Liver (tissue), 9 donors: ENCODE data around the gene IRAK1. TPM values are rescaled to one million over a fixed set of nuclear protein-coding genes. Genes with fewer than 3 reads are reported as not detected.
A peak's percentile ranks its signal among the peaks of the same experiment; 100 is the strongest.

Experiments
- DNase-seq: peaks from one replicate; pipeline ENCODE4 v3.0.0-alpha.2; 2017; ENCODE audit warnings: low spot score
- H3K27ac ChIP-seq, 2 donors: one replicate each; pipeline ENCODE4 v1.7.0; 2013; ENCODE audit warnings: inconsistent platforms in 2 of 2, low read length in 2 of 2, control low read depth in 1 of 2, low read depth in 1 of 2, mild to moderate bottlenecking in 1 of 2
- H3K27me3 ChIP-seq, 4 donors: one replicate each; pipeline versions ENCODE4 v1.6.1 to v1.7.0; 2013; ENCODE audit warnings: low read length in 3 of 4, inconsistent platforms in 1 of 4, mild to moderate bottlenecking in 1 of 4, moderate library complexity in 1 of 4; ENCODE audit not compliant: control insufficient read depth in 4 of 4, insufficient read depth in 4 of 4
- H3K36me3 ChIP-seq, 4 donors: one replicate each; pipeline versions ENCODE4 v1.6.1 to v1.7.0; 2013; ENCODE audit warnings: low read length in 3 of 4, mild to moderate bottlenecking in 3 of 4, low read depth in 1 of 4, moderate library complexity in 1 of 4; ENCODE audit not compliant: control insufficient read depth in 4 of 4, insufficient read depth in 3 of 4
- H3K4me1 ChIP-seq, 4 donors: one replicate each; pipeline versions ENCODE4 v1.6.1 to v1.7.0; 2013; ENCODE audit warnings: low read length in 3 of 4, mild to moderate bottlenecking in 3 of 4, moderate library complexity in 1 of 4; ENCODE audit not compliant: control insufficient read depth in 4 of 4, insufficient read depth in 4 of 4
- H3K4me3 ChIP-seq, 3 donors: one replicate each; pipeline versions ENCODE4 v1.6.1 to v1.7.0; 2013; ENCODE audit warnings: low read length in 3 of 3, control low read depth in 1 of 3, low read depth in 1 of 3, mild to moderate bottlenecking in 1 of 3
- H3K9ac ChIP-seq, 2 donors: one replicate each; pipeline ENCODE4 v1.7.0; 2013; ENCODE audit warnings: low read length in 2 of 2, mild to moderate bottlenecking in 2 of 2, moderate library complexity in 2 of 2, control low read depth in 1 of 2, low read depth in 1 of 2
- H3K9me3 ChIP-seq, 4 donors: one replicate each; pipeline versions ENCODE4 v1.6.1 to v1.7.0; 2013; ENCODE audit warnings: low read length in 3 of 4; ENCODE audit not compliant: control insufficient read depth in 4 of 4
- EGR1 ChIP-seq, 2 donors: IDR thresholded peaks; 2 replicates each; pipeline ENCODE4 v1.6.1; 2016 to 2018; ENCODE audit warnings: antibody characterized with exemption in 2 of 2, low read depth in 2 of 2
- FOXA1 ChIP-seq: IDR thresholded peaks from 2 replicates; pipeline ENCODE4 v1.6.1; 2016; ENCODE audit warnings: antibody characterized with exemption
- FOXA2 ChIP-seq: IDR thresholded peaks from 2 replicates; pipeline ENCODE4 v1.6.1; 2016; ENCODE audit warnings: antibody characterized with exemption
- HNF4A ChIP-seq, 2 donors: conservative IDR thresholded peaks; 2 replicates each; pipeline ENCODE4 v1.6.1; 2016; ENCODE audit warnings: antibody characterized with exemption in 2 of 2, mild to moderate bottlenecking in 2 of 2
- HNF4G ChIP-seq: IDR thresholded peaks from 2 replicates; pipeline ENCODE4 v1.6.1; 2016; ENCODE audit warnings: antibody characterized with exemption
- JUND ChIP-seq, 2 donors: IDR thresholded peaks; 2 replicates each; pipeline ENCODE4 v1.6.1; 2016; ENCODE audit warnings: antibody characterized with exemption in 2 of 2
- NR2F2 ChIP-seq: IDR thresholded peaks from 2 replicates; pipeline ENCODE4 v1.6.1; 2016; ENCODE audit warnings: antibody characterized with exemption
- RAD21 ChIP-seq, 2 donors: IDR thresholded peaks; 2 replicates each; pipeline ENCODE4 v1.6.1; 2016; ENCODE audit warnings: antibody characterized with exemption in 2 of 2, mild to moderate bottlenecking in 2 of 2
- RXRA ChIP-seq, 2 donors: IDR thresholded peaks; 2 replicates each; pipeline ENCODE4 v1.6.1; 2017 to 2018; ENCODE audit warnings: antibody characterized with exemption in 2 of 2, mild to moderate bottlenecking in 1 of 2
- SP1 ChIP-seq: IDR thresholded peaks from 2 replicates; pipeline ENCODE4 v1.6.1; 2018; ENCODE audit warnings: antibody characterized with exemption, mild to moderate bottlenecking
- TAF1 ChIP-seq: conservative IDR thresholded peaks from 2 replicates; pipeline ENCODE4 v1.6.1; 2016; ENCODE audit warnings: antibody characterized with exemption, mild to moderate bottlenecking
- YY1 ChIP-seq: IDR thresholded peaks from 2 replicates; pipeline ENCODE4 v1.6.1; 2016; ENCODE audit warnings: antibody characterized with exemption, mild to moderate bottlenecking
- WGBS: extraction: QIAGEN DNeasy Blood & Tissue Kit; methylation state at CpG from one replicate; pipeline ENCODE4 v1.1.7; 2013; 5-methylcytosine and 5-hydroxymethylcytosine counted together
- polyA plus RNA-seq, 2 donors: library from polyadenylated mRNA; stranded (reverse) in 1 of 2; unstranded in 1 of 2; fragments of 200-250 nt in 1 of 2; fragments of >200 nt in 1 of 2; fragmentation: Nextera tagmentation in 1 of 2; extraction: Ambion mirVana in 1 of 2; gene quantifications; one replicate each; pipeline versions ENCODE4 v1.2.1 to v1.2.3, GENCODE V29; 2013 to 2015
- total RNA-seq, 2 donors: library from RNA; depleted of rRNA; stranded (reverse); fragments of >200 nt; gene quantifications; one replicate each; pipeline ENCODE4 v1.2.3, GENCODE V29; 2014
- TF ChIP-seq, protein P1 (sequence below): IDR thresholded peaks from 2 replicates; pipeline ENCODE4 v1.6.1; 2016; ENCODE audit warnings: antibody characterized with exemption
- TF ChIP-seq, protein P2 (sequence below): fragments of 150-350 bp; IDR thresholded peaks from 2 replicates; pipeline ENCODE4 v1.5.1; 2017; ENCODE audit warnings: improper control_type of control experiment, low read depth, low read length; ENCODE audit not compliant: missing input control
- TF ChIP-seq, protein P3 (sequence below): IDR thresholded peaks from 2 replicates; pipeline ENCODE4 v1.6.1; 2016; ENCODE audit warnings: antibody characterized with exemption
- TF ChIP-seq, protein P4 (sequence below): IDR thresholded peaks from 2 replicates; pipeline ENCODE4 v1.6.1; 2016; ENCODE audit warnings: antibody characterized with exemption
- donor health status: healthy.
- donor health status: healthy.
- donor health status: healthy.
- donor health status: healthy.
- donor health status: healthy.

IRAK1 gene
- total and polyA plus RNA-seq, 4 donors: 17.6 to 55.8 (median 27.4) TPM

DNA sequence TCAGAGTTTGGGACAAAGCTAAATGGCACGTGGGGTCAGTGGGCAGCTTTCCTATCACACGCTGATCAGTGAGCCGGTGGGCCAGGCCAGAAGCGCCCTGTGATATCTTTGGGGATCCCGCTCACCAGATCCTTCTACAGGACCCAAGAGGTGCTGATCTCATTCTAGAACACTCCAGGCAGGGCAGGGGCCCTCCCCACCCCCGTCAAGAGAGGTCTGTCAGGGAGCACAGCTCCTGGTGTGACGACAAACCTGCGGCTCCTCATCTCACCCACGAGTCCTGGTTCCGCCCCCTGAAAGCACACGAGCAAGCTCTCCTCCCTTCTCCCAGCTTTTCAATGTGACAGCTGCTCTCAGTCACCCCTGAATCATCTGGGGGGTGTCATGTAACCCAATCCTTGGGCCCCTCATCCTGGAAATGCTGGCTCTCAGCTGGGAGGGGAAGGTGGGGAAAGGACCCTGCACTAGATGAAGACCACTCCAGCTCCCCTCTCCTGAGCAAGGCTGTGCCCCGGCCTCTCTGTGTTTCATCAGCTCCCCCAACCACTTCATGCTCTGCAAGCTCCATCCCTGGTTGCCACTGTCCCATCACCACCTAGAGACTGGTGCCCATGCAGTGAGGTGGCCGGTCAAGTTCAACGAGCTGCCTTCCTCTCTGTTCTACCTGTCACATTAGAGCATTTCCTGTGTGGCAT, 52.7 kb downstream of the IRAK1 start:
- Histone ChIP-seq H3K4me1 (peaks cover 10 to 52% (median 41%) of the 10 kb centered on the region in 4 donors), H3K9ac (no peak overlapping the region), H3K27me3 (no peaks in the 10 kb centered on the region), H3K36me3 (peaks cover 3 to 24% (median 9%) of the 10 kb centered on the region in 4 donors), H3K9me3 (no peaks in the 10 kb centered on the region), H3K27ac (peak overlapping the region; percentile 39 to 55), H3K4me3 (no peak overlapping the region)
- TF ChIP-seq EGR1 (IDR thresholded peaks at IDR 0.05; ENCODE audit: low read depth in 2 of 2) (no peak), RAD21 (IDR thresholded peaks at IDR 0.05) (no peak), FOXA2 (no peak), TAF1 (no peak), HNF4G (no peak), NR2F2 (no peak), YY1 (no peak), FOXA1 (no peak), SP1 (no peak), JUND (IDR thresholded peaks at IDR 0.05) (no peak)
- TF ChIP-seq, protein P1, sequence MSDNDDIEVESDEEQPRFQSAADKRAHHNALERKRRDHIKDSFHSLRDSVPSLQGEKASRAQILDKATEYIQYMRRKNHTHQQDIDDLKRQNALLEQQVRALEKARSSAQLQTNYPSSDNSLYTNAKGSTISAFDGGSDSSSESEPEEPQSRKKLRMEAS: no peak
- TF ChIP-seq, protein P2, sequence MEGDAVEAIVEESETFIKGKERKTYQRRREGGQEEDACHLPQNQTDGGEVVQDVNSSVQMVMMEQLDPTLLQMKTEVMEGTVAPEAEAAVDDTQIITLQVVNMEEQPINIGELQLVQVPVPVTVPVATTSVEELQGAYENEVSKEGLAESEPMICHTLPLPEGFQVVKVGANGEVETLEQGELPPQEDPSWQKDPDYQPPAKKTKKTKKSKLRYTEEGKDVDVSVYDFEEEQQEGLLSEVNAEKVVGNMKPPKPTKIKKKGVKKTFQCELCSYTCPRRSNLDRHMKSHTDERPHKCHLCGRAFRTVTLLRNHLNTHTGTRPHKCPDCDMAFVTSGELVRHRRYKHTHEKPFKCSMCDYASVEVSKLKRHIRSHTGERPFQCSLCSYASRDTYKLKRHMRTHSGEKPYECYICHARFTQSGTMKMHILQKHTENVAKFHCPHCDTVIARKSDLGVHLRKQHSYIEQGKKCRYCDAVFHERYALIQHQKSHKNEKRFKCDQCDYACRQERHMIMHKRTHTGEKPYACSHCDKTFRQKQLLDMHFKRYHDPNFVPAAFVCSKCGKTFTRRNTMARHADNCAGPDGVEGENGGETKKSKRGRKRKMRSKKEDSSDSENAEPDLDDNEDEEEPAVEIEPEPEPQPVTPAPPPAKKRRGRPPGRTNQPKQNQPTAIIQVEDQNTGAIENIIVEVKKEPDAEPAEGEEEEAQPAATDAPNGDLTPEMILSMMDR: no peak
- TF ChIP-seq, protein P3, sequence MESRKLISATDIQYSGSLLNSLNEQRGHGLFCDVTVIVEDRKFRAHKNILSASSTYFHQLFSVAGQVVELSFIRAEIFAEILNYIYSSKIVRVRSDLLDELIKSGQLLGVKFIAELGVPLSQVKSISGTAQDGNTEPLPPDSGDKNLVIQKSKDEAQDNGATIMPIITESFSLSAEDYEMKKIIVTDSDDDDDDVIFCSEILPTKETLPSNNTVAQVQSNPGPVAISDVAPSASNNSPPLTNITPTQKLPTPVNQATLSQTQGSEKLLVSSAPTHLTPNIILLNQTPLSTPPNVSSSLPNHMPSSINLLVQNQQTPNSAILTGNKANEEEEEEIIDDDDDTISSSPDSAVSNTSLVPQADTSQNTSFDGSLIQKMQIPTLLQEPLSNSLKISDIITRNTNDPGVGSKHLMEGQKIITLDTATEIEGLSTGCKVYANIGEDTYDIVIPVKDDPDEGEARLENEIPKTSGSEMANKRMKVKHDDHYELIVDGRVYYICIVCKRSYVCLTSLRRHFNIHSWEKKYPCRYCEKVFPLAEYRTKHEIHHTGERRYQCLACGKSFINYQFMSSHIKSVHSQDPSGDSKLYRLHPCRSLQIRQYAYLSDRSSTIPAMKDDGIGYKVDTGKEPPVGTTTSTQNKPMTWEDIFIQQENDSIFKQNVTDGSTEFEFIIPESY: no peak
- TF ChIP-seq, protein P4, sequence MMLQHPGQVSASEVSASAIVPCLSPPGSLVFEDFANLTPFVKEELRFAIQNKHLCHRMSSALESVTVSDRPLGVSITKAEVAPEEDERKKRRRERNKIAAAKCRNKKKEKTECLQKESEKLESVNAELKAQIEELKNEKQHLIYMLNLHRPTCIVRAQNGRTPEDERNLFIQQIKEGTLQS: no peak
- 65% methylated on average over 14 of the region's 14 CpGs for WGBS
- DNase-seq: no peak

DNA sequence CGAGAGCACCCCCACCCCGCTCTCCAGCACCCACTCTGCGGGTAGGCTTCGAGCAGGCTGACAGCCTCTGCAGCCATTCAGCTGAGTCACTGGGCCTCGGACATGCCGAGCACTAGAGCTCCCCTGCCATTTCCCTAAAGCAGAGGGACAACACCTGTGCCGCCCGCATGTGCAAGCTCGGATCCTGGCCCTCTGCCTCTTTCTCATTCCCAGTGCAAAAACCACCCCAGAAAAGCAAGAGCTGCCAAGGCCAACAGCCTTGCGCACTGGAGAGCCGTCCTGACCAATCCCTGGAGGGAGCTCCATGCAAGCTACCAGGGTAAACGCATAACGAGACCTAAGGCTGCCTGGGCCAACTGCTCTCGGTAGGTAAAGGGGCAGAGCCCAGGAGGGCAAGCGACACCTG, 53.4 kb downstream of the IRAK1 start:
- peaks cover 10 to 52% (median 41%) of the 10 kb centered on the region in 4 donors for H3K4me1 ChIP-seq
- peaks cover 3 to 31% (median 11%) of the 10 kb centered on the region in 4 donors for H3K36me3 ChIP-seq
- no peak overlapping the region for H3K4me3 ChIP-seq
- no peaks in the 10 kb centered on the region for H3K27me3 ChIP-seq
- peak overlapping the region in 1 of 2 donors; percentile 39 for H3K27ac ChIP-seq
- no peak for DNase-seq
- 46% methylated on average over 15 of the region's 15 CpGs for WGBS
- no peaks in the 10 kb centered on the region for H3K9me3 ChIP-seq
- TF ChIP-seq RAD21 (IDR thresholded peaks at IDR 0.05) (no peak), HNF4A (conservative IDR thresholded peaks at IDR 0.05) (peak in 1 of 2 donors; percentile 6), RXRA (IDR thresholded peaks at IDR 0.05) (peak; percentile 57 to 69), JUND (IDR thresholded peaks at IDR 0.05) (no peak), HNF4G (no peak), SP1 (peak; percentile 39)
- no peak overlapping the region for H3K9ac ChIP-seq
